ENCODE measurements around the gene GSDMA.

- TF ChIP-seq CTCF (IDR thresholded peaks at IDR 0.05 in 4 of 5, conservative IDR thresholded peaks at IDR 0.05 in 1 of 5), result no peak
- TF ChIP-seq POLR2A (IDR thresholded peaks at IDR 0.05), result no peak
These were observed 18.5 kb downstream of the GSDMA start for GRCh38 chr17:39981207-39981741.
